ENCODE results near the gene SUGCT.

DNA sequence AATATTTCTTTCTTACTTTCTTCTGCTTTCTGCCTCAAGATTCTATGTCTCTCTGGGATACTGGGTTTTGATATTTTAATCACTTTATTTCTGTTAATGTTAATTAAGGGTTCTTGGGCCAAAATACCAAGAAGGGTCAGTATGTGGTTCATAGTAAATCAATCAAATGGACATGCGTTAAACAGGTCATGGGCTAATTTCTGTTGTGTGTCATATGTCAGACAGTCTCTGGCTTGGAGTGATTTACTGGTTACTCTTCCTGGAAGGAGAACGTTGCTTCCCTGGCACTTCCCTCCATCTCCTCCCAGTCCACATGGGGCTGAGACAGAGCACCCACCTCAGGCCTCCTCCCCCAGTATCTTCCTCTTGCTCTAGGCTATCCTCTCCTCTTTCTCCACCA, 489.1 kb downstream of the SUGCT start:
- TF ChIP-seq CTCF (IDR thresholded peaks at IDR 0.05): no peak
- TF ChIP-seq POLR2AphosphoS5 (IDR thresholded peaks at IDR 0.05): no peak
